ENCODE measurements around the gene PANX1. TPM values are rescaled to one million over a fixed set of nuclear protein-coding genes. Genes with fewer than 3 reads are reported as not detected.
A peak's percentile ranks its signal among the peaks of the same experiment; 100 is the strongest.

The PANX1 gene
- total RNA-seq, 4 donors from 2014 or later = 16.7 to 77.6 (median 30.4) TPM

DNA sequence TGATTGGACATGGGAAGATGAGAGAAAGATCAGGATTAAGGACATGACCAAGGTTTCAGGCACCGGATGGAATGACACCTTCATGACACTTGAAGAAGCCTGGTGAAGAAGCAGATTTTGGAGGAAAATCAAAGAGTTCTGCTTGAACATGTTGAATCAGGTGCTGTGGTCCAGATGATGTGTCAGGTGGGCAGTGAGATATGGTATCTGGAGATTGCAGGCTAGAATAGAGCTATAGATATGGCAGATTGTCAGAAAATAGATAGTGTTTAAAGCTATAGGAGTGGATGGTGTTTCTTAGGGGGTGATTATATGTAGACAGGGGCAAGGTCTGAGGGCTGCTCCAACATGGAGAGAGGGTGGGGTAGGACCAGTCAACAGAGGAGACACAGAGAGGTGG is 40.2 kb downstream of the PANX1 start:
- DNase-seq (ENCODE audit: low spot score) = no peak
- TF ChIP-seq, protein P1, sequence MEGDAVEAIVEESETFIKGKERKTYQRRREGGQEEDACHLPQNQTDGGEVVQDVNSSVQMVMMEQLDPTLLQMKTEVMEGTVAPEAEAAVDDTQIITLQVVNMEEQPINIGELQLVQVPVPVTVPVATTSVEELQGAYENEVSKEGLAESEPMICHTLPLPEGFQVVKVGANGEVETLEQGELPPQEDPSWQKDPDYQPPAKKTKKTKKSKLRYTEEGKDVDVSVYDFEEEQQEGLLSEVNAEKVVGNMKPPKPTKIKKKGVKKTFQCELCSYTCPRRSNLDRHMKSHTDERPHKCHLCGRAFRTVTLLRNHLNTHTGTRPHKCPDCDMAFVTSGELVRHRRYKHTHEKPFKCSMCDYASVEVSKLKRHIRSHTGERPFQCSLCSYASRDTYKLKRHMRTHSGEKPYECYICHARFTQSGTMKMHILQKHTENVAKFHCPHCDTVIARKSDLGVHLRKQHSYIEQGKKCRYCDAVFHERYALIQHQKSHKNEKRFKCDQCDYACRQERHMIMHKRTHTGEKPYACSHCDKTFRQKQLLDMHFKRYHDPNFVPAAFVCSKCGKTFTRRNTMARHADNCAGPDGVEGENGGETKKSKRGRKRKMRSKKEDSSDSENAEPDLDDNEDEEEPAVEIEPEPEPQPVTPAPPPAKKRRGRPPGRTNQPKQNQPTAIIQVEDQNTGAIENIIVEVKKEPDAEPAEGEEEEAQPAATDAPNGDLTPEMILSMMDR (IDR thresholded peaks at IDR 0.05) = no peak

DNA sequence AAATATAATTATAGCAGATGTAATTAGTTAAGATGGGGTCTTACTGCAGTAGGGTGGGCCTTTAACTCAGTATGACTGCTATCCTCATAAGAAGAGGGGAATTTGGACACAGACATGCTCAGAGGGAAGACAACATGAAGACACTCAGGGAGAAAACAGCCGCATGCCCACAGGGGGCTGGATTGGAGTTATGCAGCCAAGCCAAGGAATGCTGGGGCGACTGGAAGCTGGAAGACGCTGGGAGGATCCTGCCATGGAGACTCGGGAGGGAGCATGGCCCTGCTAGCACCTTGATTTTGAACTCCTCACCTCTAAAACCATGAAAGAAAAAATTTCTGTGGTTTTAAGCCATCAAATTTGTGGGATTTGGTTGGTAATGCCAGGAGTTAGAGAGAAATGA is 40.9 kb downstream of the PANX1 start:
- ATAC-seq (ENCODE audit: low FRiP score) (no peak), DNase-seq (ENCODE audit: low spot score) (no peak)
- TF ChIP-seq, protein P1 (IDR thresholded peaks at IDR 0.05) = no peak

More for the DNA sequence above, 40.2 kb downstream of the PANX1 start:
- ATAC-seq (ENCODE audit: low FRiP score) = no peak

DNA sequence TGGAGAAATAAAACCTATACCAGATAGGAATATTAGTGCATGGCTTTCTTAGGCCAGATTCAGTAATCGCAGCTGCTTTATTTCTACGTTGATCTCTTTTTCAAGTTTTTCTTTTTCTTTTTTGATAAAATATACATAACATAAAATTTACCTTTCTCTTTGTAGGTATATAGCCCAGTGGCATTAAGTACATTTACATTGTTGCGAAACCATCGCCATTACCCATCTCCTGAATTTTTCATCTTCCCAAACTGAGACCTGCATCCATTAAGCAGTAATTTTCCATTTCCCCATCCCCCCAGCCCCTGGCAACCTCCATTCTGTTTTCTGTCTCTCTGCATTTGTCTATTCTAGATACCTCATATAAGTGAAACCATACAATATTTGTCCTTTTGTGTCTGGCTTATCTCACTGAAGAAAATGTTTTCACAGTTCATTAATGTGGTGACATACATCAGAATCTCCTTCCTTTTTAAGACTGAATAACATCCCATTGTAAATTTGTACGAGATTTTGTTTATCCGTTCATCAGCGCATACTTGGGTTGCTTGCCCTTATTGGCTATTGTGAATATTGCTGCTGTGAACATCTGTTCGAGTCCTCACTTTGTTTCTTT is 41.4 kb downstream of the PANX1 start:
- TF ChIP-seq, protein P1 (IDR thresholded peaks at IDR 0.05) = no peak
- no peak for DNase-seq (ENCODE audit: low spot score)

DNA sequence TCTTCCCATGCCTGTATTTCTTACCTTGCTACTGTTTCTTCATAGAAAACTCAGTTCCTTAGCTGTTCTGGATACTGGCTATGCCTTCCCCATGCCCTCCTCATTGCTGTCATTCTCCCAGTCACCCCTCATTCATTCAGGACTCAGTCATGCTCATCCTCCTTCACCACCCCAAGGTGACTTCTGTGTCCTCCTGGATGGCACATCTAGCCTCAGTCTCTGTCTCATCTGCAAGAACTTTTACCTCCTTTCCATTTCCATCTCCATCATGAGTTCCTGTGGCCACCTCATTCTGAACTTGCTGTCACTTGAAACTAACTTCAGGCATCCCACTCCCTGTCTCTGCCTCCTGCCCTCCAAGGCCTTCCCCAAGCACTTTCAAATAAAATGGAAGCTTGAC is 42.3 kb downstream of the PANX1 start:
- ATAC-seq (ENCODE audit: low FRiP score) (no peak), DNase-seq (ENCODE audit: low spot score) (no peak)
- TF ChIP-seq, protein P1 (IDR thresholded peaks at IDR 0.05) = no peak

More for the DNA sequence above, 41.4 kb downstream of the PANX1 start:
- ATAC-seq (ENCODE audit: low FRiP score) = no peak

DNA sequence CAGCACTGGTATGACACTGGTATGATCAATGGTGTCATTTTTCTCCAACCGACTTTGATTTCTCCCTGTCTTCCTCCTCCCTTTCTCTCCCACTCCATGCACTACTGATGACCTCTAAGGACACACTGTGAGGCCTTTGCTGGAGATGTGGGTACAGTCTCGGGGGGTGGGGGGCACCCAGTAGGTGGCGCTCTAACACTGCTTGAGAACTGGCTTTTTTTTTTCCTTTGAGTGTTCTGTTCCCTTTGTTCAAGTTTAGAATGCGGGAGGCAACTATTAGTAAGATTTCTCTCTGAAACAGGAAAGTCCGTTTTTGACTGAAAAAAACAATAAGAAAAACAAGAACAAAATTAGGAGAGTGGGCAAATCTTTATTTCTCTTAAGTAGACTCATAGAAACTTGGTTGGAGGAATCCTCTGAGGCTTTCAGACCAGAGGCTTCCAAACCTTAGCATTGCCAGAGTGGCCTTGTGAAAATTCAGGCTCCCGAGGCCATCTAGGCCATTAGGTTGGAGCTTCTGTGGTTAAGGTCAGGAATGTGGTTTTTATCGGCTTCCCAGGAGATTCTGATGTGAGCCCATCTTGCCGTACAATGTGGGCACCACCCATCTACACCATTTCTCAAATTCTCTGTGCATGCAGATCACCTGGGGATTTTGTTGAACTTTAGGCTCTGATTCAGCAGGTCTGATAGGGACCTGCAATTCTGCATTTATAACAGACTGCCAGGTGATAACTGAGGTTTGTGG is 43.2 kb downstream of the PANX1 start:
- ATAC-seq (ENCODE audit: low FRiP score) (no peak), DNase-seq (ENCODE audit: low spot score) (peak; percentile 36)
- TF ChIP-seq, protein P1 (IDR thresholded peaks at IDR 0.05) = no peak

DNA sequence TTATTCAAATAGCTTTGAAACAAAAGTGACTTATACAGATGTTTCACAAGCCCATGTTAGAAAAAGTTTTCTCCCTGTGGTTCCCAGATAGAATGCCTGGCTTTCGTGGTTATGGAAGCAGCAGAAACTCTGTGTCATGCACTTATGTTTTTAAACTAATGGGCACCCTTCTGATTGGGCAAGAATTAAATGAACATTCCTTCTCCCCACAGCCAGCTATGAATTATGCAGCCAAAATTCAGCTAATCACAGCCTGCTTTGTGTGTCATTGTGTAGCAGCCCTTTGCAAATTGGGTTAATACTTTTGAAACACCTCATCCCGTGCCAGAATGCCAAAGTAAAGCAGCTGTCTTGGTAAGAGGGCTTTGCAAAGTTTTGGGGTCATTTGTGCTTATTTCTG is 46.9 kb downstream of the PANX1 start:
- no peak for DNase-seq (ENCODE audit: low spot score)
- peak; percentile 68 for ATAC-seq (ENCODE audit: low FRiP score)
- TF ChIP-seq, protein P1 (IDR thresholded peaks at IDR 0.05) = no peak

DNA sequence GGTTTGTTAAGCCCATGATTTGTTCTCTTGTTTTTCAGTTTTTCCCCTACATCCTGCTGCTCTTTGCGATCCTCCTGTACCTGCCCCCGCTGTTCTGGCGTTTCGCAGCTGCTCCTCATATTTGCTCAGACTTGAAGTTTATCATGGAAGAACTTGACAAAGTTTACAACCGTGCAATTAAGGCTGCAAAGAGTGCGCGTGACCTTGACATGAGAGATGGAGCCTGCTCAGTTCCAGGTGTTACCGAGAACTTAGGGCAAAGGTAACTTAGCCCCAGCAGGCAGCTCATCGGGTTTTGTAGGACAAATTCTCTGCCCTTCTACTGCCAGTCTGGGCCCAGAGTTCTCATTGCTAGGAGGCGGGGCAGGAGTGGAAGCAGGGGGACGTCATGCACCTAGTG is 49.7 kb downstream of the PANX1 start:
- no peak for DNase-seq (ENCODE audit: low spot score)
- no peak for ATAC-seq (ENCODE audit: low FRiP score)

More for the DNA sequence above, 49.7 kb downstream of the PANX1 start:
- TF ChIP-seq, protein P1 (IDR thresholded peaks at IDR 0.05) = no peak

Measured in omental fat pad (tissue), 4 donors.